ENCODE measurements around the gene ATXN1.

DNA sequence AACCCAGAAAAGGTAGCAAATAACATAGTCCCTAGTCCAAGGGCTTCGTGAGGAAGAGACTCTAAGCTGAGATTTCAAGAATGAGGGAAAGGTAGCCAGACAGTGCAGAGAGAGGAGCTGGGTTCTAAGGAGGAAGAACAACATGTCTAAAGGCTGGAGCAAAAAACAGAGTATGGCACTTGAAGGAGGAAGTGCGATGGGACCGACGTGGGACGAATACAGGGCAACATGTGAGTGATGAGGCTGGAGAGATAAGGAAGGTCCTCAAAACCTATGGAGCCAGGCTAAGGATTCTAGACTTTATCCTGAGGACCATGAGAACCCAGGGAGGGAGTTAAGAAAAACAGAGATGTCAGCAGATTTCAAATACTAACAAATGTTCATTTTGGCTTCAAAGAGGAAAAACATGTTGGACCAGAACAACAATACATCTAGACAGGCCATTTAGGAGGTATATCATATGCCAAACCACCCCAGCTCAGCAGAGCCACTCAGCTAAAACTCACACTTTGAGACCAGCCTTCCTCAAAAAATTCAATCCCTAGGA is 17.5 kb downstream of the ATXN1 start:
- TF ChIP-seq NRF1 (IDR thresholded peaks at IDR 0.05; ENCODE audit: low read depth, low read length) (no peak), POLR2AphosphoS5 (IDR thresholded peaks at IDR 0.05; ENCODE audit: low read depth, low read length) (no peak), FOXJ3 (CRISPR knock-in tag; IDR thresholded peaks at IDR 0.05) (no peak), EP300 (IDR thresholded peaks at IDR 0.05; ENCODE audit: borderline replicate concordance in 1 of 2, low read depth in 1 of 2, low read length in 1 of 2) (no peak), FOXM1 (IDR thresholded peaks at IDR 0.05; ENCODE audit: low read depth) (no peak), GABPA (IDR thresholded peaks at IDR 0.05; ENCODE audit: low read depth) (no peak)
- TF ChIP-seq, protein P1, sequence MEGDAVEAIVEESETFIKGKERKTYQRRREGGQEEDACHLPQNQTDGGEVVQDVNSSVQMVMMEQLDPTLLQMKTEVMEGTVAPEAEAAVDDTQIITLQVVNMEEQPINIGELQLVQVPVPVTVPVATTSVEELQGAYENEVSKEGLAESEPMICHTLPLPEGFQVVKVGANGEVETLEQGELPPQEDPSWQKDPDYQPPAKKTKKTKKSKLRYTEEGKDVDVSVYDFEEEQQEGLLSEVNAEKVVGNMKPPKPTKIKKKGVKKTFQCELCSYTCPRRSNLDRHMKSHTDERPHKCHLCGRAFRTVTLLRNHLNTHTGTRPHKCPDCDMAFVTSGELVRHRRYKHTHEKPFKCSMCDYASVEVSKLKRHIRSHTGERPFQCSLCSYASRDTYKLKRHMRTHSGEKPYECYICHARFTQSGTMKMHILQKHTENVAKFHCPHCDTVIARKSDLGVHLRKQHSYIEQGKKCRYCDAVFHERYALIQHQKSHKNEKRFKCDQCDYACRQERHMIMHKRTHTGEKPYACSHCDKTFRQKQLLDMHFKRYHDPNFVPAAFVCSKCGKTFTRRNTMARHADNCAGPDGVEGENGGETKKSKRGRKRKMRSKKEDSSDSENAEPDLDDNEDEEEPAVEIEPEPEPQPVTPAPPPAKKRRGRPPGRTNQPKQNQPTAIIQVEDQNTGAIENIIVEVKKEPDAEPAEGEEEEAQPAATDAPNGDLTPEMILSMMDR (IDR thresholded peaks at IDR 0.05), result no peak
- TF ChIP-seq, protein P2, sequence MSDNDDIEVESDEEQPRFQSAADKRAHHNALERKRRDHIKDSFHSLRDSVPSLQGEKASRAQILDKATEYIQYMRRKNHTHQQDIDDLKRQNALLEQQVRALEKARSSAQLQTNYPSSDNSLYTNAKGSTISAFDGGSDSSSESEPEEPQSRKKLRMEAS (IDR thresholded peaks at IDR 0.05; ENCODE audit: low read depth), result no peak
- TF ChIP-seq, protein P3, sequence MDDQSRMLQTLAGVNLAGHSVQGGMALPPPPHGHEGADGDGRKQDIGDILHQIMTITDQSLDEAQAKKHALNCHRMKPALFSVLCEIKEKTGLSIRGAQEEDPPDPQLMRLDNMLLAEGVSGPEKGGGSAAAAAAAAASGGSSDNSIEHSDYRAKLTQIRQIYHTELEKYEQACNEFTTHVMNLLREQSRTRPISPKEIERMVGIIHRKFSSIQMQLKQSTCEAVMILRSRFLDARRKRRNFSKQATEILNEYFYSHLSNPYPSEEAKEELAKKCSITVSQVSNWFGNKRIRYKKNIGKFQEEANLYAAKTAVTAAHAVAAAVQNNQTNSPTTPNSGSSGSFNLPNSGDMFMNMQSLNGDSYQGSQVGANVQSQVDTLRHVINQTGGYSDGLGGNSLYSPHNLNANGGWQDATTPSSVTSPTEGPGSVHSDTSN (IDR thresholded peaks at IDR 0.05), result no peak
- TF ChIP-seq, protein P4, sequence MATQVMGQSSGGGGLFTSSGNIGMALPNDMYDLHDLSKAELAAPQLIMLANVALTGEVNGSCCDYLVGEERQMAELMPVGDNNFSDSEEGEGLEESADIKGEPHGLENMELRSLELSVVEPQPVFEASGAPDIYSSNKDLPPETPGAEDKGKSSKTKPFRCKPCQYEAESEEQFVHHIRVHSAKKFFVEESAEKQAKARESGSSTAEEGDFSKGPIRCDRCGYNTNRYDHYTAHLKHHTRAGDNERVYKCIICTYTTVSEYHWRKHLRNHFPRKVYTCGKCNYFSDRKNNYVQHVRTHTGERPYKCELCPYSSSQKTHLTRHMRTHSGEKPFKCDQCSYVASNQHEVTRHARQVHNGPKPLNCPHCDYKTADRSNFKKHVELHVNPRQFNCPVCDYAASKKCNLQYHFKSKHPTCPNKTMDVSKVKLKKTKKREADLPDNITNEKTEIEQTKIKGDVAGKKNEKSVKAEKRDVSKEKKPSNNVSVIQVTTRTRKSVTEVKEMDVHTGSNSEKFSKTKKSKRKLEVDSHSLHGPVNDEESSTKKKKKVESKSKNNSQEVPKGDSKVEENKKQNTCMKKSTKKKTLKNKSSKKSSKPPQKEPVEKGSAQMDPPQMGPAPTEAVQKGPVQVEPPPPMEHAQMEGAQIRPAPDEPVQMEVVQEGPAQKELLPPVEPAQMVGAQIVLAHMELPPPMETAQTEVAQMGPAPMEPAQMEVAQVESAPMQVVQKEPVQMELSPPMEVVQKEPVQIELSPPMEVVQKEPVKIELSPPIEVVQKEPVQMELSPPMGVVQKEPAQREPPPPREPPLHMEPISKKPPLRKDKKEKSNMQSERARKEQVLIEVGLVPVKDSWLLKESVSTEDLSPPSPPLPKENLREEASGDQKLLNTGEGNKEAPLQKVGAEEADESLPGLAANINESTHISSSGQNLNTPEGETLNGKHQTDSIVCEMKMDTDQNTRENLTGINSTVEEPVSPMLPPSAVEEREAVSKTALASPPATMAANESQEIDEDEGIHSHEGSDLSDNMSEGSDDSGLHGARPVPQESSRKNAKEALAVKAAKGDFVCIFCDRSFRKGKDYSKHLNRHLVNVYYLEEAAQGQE (IDR thresholded peaks at IDR 0.05; ENCODE audit: low read depth, low read length), result no peak
- TF ChIP-seq, protein P5, sequence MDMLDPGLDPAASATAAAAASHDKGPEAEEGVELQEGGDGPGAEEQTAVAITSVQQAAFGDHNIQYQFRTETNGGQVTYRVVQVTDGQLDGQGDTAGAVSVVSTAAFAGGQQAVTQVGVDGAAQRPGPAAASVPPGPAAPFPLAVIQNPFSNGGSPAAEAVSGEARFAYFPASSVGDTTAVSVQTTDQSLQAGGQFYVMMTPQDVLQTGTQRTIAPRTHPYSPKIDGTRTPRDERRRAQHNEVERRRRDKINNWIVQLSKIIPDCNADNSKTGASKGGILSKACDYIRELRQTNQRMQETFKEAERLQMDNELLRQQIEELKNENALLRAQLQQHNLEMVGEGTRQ (IDR thresholded peaks at IDR 0.05; ENCODE audit: borderline replicate concordance, low read depth, low read length), result no peak

Measured in SK-N-SH (cell line).